ENCODE measurements around the gene TRIAP1.
"Not testable (repeated sequence)": the region's sequence is repeated elsewhere in the genome, so short reads cannot be mapped to it uniquely, and the experiment has no call there.

Gene TRIAP1

DNA sequence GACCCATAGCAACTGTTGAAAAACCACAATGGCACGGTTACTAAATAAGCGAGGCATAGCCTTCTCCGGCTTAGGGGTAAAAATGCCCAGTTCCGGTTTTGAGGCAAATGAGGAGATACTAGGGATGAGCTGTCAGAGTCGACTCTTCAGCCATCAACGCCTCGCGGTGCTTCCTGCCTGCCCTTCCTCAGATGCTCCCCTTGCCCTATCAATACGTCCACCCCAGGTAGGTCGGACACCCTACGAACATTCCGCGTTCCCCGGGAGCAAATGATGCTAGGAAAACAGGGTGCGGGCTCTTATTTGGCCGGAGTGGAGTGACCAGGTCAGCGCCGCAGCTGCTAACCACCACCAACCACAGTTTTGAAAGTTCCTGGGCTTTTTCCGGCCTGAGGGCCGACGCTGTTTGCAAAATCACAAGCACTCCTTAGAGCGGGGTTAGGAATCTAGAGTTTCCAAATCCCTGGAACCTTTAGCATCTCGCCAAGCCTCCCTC is 22.2 kb upstream of the TRIAP1 start:
- DNase-seq = no peak

DNA sequence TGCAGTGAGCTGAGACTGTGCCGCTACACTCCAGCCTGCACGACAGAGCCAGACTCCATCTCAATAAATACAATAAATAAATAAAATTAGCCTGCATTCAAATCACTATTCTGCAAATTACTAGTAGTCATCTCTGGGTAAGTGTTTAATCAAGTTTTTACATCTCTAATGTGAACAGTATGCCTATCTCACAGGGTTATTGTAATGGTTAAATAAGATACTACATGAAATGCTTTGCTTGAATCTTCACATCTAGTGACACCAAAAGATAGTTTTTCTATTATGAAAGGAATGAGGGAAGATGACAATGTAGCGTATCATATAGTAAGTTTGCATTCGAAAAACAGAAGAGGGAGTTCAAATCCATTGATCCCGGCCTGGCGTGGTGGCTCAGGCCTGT is 21.3 kb upstream of the TRIAP1 start:
- no peak for DNase-seq

DNA sequence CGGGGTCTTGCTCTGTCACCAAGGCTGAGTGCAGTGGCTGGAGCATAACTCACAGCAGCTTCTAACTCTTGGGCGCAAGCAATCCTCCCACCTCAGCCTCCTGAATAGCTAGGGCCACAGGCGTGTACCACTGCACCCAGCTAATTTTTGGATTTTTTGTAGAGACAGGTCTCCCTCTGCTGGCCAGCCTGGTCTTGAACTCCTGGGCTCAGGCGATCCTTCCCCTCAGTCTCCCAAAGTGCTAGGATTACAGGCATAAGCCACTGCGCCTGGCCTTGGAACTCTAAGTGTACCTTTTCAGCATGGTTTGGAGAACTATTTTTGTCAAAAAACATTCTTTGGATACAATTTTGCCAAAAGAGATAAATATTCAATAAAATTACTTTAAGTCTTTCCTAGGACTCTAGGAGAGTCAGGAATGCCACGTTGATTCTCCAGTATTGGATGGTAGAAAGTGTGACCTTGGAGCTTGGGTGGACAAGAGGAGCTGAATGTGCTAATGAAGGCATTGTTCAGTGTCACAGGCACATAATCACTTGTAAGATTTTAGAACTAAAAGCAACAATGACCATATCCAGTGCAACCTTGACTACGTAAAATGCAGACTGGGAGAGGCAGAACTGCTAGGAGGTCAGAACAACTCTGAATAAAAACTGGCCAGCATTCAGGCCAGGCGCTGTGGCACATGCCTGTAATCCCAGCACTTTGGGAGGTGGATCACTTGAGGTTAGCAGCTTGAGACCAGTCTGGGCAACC is 20.6 kb upstream of the TRIAP1 start:
- peak; percentile 16 for DNase-seq

DNA sequence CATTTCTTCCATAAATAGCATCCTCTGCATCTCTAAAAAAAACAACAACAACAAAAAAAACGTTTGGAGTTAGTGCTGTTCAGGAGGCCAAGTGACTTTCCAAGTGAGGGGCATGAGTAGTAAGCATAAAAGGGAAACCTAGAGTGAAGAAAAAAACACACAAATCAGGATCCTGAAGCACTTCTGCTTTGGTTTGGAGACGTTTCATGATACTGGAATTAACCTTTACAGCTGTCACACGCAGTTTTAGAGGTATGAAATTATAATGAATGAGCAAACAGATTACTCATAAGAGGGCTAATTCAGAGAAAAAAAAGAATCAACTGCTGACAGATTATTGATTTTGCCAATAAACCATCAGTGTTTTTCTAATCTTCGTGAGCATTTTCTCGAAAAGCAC is 19.6 kb upstream of the TRIAP1 start:
- no peak for DNase-seq

DNA sequence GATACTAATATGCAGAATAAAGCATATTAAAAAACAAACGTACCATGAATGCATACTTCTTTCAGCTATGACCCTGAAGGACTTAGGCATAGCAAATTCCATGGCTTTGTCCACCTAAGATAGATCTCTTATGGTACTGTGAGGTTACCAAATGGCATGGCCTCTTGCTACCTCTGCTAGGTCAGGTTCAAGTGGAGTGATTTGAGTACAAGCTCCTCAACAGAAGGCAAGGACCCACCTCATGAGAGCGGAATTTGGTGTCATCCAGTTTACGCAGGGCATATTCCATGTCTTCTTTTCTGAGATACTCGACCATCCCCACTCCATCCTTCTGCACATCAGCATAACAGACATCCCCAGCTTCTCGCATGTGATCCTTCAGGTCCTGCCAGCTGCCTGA is 17.5 kb upstream of the TRIAP1 start:
- DNase-seq = no peak

DNA sequence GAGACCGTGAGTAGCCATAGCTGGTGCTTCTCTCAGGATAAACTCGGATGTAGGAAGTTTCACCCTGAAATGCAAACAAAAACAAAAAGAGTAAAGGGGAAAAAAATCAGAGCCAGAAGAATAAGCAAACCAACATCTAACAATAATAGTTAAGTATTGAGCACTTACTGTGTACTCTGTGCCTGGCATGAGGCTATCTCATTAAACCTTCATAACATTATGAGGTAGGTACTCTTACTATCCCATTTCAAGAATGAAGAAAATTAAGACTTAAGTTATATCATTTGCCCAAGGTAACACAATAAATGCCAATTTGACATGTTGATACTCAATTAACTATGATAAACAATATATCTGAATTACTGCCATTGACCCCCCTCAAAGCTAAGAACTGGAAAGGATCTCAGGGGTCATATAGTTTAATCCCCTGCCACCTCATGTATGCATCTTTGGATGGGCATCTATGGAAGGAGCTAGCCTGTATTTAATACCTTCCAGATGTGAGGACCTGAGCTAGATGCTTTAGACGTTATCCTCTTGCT is 16.0 kb upstream of the TRIAP1 start:
- no peak for DNase-seq

DNA sequence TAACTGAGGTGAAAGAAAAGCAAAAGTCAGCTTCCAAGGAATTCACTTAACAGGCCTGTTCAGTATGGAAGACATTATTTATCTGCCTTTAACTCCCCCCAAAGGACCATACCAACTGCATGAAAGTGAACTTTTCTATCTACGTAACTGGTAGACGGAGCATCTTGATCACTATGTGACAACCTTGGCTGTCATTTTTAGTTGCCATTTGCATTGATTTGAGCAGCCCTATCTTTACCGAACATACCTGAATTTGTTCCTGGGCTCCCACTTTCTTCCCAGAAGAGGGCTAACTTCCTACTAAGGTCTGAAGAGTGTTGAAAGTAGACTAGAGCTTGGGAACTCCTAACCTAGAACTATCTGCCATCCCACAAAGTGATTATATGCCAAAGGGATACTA is 14.0 kb upstream of the TRIAP1 start:
- DNase-seq = no peak

DNA sequence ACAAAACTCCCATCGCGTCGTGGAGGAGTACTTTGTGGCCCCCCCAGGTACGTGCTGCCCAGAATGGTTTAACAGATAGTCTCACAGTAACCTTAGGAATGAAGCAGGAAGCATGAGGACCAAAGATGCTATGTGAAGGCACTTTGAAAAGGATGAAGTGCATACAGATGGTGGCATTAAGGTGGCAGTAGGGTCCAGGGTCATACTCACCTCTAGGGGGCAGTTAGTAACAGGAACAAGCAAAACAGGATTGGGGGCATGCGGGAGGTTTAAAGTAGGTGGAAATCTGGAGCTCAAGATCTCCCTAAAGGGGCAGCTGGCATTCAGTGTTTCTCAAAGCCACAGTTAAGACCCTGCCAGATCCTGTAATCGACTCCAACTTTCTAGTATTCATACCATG is 10.9 kb upstream of the TRIAP1 start:
- DNase-seq = no peak

DNA sequence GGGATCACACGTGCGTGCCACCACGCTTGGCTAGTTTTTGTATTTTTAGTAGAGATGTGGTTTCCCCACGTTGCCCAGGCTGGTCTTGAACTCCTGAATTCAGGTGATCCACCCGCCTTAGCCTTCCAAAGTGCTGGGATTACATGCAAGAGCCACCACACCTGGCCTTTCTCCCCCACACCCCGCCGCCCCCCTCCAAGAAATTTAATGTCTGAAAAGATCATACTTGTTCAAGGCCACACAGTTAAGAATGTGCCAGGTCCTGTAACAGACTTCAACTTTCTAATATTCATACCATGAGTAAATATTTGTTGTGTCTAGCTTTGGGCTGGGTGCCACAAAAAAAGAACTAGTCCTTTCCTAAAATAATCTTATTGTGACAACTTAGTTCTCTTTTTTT is 9.1 kb upstream of the TRIAP1 start:
- DNase-seq = no peak

DNA sequence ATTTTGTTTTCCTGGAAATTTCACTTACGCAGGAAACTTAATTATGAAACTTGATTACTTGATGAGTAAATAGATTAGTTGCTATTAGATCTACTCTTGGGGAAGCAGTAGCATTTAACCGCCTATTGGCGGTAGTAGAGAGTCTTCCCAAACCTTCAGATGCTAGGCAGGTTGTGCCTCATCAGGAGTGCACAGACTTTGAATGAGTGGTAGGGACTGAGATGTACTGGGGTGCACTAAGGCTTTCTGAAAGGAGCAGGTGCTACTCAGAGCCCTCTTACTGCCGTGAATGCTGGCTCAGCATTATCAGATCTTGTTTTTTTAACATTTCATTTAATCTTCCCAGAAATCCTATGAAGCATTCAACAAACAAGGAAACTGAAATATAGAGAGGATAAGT is 7.8 kb upstream of the TRIAP1 start:
- DNase-seq = no peak

DNA sequence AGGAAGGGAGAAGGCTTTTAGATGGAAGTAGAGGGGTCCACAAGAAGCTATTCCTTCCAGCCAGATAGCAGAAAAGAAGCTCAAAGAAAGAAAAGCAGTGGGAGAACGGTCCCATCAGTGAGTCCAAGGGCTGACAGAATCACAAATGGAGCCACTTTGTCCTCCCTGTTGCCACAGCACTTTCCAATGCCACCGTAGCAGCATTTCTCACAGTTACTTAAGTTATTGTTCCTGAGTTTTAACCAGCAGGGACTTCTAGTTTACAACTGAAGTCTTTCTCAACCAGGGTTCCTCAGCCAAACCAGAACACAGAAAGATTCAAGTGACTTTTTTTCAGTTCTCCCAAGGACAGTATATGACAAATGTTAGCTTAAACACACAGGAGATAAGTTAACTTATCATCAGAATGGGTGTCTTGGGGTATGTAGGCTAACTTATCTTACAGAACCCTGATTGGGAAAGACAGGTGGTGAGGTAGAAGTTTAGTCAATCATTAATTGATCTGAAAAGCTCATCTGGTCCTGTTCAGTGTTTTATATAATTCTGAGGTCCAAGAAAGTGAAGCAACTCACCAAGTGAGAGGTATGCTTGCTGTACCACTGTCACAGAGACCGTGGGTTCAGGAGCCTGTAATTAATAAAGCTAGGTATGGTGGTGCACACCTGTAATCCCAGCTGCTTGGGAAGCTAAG is 7.0 kb upstream of the TRIAP1 start:
- no peak for DNase-seq

DNA sequence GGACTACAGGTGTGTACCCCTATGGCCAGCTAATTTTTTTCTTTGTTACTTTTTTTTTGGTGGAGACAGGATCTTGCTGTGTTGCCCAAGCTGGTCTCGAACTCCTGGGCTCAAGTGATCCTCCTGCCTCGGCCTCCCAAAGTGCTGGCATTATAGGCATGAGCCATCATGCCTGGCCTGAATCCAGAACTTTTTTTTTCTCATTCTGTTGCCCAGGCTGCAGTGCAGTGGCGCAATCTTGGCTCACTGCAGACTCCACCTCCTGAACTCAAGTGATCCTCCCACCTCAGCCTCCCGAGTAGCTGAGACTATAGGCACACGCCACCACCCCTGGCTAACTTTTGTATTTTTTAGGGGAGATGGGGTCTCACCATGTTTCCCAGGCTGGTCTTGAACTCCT is 6.3 kb upstream of the TRIAP1 start:
- DNase-seq = not testable (repeated sequence)

DNA sequence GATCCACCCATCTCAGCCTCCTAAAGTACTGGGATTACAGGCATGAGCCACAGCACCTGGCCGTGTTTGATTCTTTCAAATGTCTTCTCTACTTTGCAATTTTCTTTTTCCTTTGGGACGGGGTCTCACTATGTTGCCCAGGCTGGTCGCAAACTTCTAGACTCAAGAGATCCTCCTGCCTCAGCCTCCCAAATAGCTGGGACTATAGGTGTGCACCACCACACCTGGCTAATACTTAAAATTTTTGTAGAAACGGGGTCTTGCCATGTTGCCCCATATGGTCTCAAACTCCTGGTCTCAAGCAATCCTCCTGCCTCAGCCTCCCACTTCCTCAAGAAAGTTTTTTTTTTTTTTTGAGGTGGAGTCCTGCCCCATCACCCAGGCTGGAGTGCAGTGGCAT is 1.8 kb upstream of the TRIAP1 start:
- no peak for DNase-seq

DNA sequence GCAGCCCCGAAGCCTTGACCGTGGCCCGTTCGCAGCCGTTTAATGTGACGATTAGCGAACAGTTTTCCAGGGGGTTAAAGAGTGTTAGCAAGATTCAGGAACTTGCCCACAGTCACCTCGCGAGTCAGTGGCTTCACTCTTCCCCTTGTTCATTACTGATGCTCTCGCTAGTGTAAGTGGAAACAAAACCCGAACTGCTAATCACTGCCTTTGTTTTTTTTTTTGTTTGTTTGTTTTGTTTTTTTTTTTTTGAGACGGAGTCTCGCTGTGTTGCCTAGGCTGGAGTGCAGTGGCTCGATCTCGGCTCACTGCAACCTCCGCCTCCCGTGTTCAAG is 627 bp upstream of the TRIAP1 start:
- not testable (repeated sequence) for DNase-seq

DNA sequence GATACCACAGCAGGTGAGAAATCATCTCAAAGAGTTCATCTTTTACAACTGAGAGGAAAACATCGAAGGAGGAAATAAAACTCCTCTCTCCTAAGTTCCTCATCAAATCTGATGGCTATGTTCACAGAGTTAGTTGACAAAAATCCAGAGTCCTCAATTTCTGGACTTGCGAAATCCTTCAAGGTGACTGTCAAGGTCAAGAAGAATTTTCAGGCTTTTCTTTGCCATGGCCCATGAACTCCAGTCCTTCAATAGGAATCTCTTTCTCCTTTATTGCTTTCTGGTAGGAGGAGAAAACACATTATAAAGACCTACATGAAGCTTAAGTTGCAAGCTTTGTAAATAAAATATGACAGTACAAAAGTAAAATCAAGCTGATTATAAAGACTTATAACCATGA is 1.5 kb downstream of the TRIAP1 start:
- no peak for DNase-seq

DNA sequence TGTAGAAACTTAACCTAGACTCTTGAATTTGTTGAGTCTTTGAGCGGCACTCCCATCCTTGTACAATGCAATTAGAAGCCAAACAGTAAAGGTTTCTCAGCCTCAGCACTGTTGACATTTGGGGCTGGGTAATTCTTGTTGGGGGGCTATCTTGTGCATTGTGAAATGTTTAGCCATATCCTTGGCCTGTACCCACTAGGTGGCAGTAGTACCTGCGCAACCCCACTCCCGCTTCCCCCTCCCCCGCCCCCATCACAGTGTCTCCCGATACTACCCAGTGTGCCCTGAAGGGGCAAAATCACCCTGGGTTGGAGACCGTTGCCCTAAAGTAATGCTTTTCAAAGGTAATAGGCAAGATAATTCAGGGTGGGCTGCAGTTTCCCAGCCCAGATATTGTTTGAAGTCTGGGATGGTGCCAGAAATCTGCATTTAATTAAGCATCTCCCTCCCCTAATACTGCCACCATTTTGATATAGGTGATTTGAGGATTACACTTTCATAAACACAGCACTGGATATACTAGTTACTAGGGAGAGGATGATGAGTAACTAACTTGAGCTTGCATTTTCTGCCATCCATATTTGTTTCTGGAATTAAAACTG is 6.4 kb downstream of the TRIAP1 start:
- peak; percentile 70 for DNase-seq

DNA sequence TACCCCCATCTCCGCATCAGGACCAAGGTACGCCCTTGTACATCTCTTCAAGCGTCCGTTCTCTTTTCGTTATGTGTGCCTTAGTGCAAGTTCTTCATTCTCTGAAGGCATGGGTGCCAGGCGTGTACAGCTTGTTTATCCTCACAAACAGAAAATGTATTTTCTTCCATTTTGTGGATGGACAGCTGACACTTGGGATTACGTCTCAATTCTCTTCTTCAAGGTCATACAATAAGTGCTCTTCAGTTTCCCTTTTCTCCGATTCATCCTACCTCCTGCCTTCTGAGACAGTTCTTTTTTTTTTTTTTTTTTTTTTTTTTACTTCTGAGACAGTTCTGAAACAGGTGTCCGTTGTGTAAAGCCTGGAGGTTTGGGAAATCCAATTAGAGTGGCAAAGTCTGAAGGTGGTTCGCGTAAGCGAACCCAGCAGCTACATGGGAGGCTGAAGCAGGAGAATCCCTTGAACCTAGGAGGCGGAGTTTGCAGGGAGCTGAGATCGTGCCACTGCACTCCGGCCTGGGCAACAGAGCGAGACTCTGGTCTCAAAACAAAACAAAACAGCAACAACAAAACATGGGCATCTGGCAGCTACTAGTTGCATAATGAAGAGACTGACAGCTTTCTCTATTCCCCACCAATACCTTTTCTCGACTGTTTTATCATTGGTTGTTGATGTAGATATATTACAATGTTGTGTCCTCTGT is 7.5 kb downstream of the TRIAP1 start:
- no peak for DNase-seq

DNA sequence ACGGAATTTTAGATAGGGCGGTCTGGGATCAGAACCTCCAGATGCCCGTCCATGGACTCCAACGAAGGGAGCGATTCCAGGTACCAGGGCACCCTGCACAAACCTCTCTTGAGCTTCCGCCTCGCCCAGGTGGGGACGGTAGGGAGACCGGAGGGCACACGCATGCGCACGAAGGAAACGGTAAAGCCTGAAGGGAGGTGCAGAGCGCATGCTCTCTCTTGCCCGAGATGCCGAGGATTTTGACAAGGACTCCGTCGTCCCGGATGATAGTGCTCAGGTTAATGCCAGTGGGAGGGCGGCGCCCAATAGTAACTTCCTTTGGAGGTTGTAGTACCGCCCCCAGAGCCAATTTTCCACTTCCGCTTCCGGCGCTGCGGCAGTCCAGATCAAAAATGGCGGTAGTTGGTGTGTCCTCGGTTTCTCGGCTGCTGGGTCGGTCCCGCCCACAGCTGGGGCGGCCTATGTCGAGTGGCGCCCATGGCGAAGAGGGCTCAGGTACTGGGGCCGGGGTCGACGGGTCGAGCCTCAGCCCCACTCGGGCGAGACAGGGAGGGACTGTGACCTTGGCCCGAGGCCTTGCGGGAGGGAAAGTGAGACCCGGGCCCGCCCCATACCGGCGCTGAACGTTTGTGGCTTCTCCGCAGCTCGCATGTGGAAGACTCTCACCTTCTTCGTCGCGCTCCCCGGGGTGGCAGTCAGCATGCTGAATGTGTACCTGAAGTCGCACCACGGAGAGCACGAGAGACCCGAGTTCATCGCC is 8.3 kb downstream of the TRIAP1 start, which contains the start of gene COX6A1:
Gene COX6A1 (plus strand): TSS at position 379 of the 760 bp plus-strand sequence. CDS start 14 bp downstream, at position 393.
- DNase-seq = peak; percentile 94

DNA sequence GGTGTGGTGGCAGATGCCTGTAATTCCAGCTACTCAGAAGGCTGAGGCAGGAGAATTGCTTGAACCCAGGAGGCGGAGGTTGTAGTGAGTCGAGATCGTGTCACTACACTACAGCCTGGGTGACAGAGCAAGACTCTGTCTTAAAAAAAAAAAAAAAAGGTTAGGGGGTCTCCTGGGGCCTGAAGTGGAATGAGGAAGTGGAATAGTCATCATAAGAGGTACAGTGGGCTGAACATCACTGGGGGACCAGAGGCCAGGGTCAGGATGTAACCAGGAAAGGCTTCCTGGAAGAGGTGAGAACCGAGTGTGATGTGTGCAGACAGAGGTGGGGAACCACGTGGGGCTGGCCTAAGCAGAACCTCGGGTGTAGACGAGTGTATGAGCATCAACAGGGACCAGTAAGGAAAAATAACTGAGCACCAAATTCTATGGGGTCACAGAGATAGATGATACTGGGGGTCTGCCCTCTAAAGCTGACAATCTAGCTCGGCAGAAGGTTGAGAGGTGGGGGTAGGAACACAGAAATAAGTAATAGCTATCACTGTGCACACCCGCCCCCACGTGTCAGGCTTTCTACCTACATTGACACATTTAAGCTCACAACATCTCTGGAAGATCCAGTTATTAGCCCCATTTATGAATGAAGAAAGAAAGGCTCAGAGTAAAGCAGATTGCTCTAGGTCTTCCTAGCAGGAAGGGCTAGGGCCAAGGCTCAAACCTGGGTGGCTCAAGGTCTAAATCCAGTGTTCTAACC is 13.2 kb downstream of the TRIAP1 start:
- DNase-seq = no peak

DNA sequence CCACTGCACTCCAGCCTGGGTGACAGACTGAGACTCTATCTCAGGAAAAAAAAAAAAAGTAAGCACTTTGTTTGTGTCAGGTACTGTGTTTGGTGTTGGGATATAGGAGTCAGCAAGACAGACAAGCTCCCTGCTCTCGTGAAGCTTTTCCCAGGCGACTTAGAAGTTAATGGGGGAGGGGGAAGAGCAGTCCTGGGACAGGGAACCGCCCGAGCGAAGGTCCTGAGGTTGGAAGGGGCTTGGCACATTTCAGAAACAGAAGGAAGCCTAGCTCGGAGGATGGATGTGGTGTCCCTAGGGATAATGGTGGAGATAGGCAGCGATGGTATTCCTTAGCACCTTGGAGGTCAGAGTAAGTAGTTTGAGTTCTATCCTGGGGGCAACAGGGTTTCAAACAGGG is 16.8 kb downstream of the TRIAP1 start:
- DNase-seq = no peak

DNA sequence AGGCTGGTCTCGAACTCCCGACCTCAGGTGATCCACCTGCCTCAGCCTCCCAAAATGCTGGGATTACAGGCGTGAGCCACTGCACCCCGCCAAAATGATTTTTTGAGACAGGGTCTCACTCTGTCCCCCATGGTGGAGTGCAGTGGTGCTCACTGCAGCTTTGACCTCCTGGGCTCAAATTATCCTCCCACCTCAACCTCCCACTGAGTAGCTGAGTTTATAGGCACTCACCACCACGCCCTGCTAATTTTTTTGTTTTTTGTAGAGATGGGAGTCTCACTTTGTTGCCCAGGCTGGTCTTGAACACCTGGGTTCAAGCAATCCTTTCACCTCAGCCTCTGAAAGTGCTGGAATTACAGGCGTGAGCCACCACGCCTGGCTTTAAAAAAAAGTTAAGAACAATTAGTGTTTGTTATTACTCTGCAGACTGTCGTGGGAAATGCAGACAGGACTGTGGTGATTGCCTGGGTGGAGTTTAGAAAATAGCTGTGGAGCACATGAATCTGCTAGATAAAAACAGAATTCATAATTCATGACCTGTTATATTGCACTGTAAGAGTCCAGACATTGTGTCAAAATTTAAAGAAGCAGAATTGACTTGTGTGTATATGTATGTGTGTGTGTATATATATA is 17.5 kb downstream of the TRIAP1 start:
- DNase-seq = no peak

All from T-helper 9 cell (primary cell).